HG03066 (cell line): ENCODE results near the gene NUDT9.
"Not testable (repeated sequence)": the region's sequence is repeated elsewhere in the genome, so short reads cannot be mapped to it uniquely, and the experiment has no call there.

ENCODE experiments used
- ATAC-seq: cut with Tn5 transposase; IDR thresholded peaks from one replicate; pipeline ENCODE4 v1.9.1; 2021; ENCODE audit warnings: low read depth; ENCODE audit not compliant: unreplicated experiment

Gene NUDT9

DNA sequence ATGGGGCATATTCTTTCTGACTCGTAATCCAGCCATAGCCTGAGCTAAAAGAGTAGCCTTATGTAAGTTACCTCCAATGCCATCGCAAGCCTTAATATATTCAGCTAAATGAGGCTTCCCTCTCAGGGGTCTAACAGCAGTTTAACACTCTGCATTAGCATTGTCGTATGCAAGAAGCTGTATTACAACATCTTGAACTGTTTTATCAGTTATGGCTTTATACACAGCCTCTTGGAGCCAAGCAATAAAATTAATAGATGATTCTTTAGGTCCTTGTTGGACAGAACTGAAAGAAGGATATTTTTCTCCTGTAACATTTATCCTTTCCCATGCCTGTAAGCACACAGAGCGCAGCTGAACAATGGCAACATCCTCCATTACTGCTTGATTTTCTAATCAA lies 15.5 kb upstream of the NUDT9 start:
- ATAC-seq = not testable (repeated sequence)

DNA sequence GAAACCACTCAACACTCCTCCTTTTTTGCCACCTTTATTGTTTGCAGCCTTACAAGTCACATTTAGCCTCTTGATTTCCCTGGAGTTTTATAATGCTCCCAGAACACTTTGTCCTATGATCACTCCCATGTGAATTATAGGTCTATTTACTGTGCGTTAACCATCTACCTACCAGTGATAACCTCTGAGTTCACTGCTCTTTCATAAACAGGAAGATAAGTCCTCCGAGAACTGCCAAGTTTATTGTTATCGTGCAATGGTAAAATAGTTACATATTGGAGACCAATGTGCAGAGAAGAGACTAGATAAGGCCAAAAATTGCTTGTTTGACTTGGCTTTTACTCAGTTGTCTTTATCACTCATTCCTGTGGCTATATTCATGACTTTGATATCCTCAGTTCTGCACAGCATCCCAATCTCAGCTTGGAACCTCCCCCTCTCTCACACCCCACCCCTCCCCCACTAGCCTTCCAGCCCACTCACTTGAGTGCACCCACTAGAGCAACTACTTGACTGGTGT lies 12.9 kb upstream of the NUDT9 start:
- ATAC-seq = no peak

DNA sequence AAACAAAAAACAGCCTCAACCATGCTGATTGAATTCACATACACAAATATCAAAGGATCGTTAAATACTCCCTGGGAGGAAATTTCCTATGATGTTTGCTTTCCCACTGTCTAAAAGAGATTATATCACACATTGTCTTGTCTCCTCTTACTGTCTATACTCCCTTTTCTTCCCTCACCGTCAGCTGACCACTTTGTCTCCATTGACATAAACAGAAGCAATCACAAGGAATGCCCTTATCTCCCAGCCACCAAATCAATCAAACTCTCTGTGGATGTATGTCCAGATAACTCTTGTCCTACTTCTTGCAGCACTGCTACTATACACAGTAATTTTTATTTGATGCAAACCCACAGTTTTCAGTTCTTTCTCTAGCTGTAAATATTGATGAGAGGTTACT lies 12.2 kb upstream of the NUDT9 start:
- ATAC-seq = no peak

DNA sequence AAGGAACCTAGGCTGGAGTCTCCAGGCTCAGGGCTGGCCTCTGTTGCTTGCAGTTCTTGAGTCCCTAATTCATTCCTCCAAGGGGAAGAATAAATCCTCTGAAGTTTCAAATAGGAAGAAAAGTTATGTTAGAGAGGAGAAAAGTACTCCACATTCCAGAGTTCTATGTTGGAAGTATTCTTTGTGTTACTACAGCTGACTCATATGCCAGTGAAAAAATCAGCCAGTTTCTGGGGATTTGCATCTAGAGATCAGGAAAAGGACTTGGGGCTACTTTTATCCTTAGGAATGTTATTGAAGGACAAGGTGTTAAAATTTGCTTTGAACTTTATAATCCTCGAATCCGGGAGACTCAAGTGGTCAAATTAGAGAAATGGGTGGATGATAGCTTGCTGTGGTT lies 11.7 kb upstream of the NUDT9 start:
- ATAC-seq = no peak

DNA sequence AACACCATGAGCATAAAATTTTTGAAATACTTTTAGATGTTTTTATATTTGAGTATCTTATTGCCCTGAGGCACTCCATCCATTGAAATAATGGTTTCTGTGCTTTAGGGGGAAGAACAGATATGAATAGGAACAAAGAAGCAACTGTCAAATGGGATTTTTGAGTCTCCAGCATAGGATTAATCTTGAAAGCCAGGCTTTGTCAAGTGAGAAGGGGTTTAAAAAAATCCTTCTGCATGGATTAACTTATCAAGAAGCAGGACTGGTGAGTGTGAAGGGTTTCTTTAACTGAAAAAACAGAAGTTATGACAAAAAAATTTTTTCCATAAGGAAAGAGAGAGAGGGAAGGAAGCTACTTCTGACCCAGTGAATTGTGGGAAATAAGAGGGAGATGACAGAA lies 7.6 kb upstream of the NUDT9 start:
- ATAC-seq = no peak

DNA sequence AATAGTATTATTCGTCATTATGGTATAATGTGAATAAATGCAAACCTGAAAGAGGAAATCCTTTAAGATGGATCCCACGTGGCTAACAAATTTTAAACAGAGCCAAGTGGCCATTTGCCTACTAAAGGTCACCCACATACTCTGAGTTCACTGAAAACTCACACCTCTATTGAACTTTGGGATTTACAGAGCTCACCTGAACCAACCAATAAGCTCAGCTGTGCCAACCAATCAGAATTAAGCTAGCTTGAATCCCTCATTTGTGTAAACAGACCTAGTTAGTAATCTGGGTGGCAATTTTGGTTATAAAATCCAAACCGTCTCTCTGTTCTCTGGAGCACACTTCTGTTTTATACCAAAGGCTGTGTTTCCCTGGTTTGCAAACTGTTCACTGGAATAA lies 5.4 kb upstream of the NUDT9 start:
- no peak for ATAC-seq

DNA sequence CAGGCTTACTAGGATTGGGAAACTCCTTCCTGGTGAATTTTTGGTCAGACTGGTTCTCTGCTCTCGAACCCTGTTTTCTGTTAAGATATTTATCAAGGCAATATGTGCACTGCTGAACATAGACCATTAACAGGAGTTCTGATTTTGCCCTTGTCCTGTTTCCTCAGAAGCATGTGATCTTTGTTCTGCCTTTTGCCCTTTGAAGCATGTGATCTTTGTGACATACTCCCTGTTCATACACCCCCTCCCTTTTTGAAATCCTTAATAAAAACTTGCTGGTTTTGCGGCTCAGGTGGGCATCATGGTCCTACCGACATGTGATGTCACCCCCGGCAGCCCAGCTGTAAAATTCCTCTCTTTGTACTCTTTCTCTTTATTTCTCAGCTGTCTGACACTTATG lies 4.0 kb upstream of the NUDT9 start:
- not testable (repeated sequence) for ATAC-seq

DNA sequence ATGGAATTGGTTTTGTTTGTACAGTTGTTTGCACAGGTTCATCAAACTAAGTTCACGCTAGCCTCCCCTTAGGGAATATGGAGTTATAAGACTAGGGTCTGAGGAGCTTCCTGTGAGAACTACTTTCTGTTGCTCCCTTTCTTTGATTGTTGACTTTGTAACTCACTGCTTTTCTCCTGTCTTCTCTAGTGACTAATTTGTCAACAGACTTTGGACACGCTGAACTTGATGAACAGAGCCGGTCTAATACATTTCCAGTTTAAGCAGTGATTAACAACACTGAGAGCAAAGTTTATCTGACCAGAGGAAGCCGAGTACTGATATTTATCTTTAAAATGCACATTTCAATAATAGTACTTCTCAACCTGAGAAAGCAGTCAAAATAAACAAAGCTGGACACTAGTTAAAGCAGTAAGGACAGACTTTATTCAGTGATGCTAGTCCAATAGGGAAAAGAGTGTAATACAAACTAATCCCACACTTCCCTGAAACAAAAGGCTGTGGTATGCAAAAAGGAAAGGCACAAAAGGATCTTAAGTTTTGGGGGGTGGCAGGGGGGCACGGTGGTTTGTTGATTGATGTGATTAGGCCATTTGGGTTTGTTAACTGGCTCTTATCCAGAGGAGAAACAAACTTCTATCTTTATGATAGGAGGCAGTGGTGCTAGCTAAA lies 2.7 kb upstream of the NUDT9 start:
- ATAC-seq = no peak

DNA sequence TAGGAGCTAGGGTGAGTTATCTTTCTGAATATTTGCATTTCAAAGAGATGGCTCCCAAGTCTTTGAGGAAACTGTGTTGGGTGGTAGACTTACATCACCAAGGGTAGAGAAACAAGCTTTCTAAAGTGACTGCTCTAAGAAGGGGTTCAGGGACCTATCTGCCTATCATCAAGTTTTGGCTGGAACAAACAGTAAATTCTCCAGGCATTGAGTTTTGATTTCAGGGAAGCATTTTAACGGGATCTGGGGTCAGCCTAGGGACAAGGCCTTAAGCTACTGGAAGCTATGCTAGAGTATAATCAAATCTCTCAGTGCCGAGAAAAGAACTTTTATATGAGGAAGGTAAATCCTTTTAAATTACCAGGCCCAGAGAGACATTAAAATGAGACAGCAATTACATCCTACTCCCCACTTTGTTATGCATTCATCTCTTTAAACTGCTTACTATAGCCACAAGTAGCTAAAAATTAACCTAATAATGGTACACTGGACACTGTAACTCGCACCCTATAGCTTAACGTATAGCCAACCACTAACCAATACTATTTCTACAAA lies 2.0 kb upstream of the NUDT9 start:
- no peak for ATAC-seq

DNA sequence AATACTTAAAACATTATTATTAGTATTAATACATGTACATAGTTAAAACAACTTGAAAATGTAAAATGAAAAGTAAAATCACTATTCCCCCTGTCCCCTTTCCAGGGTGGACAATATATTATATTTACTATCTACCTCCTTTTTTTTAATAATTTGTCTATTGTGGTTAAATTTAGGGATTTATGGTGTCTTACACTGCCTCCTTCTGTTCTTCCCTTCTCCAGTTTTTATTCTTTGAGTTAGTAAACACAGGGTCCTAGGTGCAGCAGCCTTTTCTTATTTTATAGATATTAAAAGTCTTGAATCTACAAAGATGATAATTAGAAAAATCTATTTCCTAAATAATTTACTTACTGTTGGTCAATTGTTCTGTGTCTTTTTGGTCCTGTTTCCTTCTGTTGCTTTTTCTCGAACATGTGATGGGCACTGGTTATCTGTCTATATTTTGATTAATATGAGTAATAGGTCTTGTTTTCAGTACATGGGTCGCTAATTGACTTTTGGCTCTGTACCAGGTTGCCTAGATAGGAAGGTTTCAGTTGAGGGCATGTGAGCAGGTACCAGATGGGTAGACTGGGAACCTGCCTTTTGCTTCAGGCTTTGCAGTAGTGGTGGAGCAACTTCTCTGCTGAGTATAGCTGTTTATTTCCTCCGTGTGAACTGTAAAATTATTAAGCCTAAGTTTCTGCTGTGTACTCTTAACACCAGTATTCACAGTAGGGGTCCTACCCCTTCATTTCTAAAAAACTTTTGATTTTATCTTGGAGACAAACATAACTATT lies 1.1 kb downstream of the NUDT9 start:
- no peak for ATAC-seq

DNA sequence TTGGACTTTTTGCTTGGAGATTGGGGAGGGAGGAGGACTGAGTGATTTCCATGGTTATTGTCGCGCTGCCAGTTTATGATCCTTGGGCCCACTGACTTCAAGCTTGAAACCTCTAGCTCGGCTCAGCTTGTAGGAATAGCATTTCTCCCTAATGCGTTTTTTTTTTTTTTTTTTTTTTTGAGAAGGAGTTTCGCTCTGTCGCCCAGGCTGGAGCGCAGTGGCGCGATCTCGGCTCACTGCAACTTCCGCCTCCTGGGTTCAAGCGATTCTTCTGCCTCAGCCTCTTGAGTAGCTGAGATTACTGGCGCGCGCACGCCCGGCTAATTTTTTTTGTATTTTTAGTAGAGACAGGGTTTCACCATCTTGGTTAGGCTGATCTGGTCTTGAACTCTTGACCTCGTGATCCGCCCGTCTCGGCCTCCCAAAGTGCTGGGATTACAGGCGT lies 1.7 kb downstream of the NUDT9 start:
- not testable (repeated sequence) for ATAC-seq

DNA sequence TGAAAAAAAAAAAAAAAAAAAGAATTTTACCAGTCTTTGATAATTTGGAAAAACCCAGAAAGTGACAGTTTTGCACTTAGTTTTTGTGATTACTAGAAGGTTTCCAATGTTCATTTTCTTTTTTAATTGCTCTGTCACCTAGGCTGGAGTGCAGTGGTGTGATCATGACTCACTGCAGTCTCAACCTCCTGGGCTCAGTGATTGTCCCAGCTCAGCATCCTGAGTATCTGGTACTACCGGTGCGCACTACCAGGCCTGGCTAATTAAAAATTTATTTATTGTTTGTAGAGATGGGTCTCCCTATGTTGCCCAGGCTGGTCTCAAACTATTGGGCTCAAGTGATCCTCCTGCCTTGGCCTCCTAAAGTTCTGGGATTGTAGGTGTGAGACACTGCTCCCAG lies 3.3 kb downstream of the NUDT9 start:
- no peak for ATAC-seq

DNA sequence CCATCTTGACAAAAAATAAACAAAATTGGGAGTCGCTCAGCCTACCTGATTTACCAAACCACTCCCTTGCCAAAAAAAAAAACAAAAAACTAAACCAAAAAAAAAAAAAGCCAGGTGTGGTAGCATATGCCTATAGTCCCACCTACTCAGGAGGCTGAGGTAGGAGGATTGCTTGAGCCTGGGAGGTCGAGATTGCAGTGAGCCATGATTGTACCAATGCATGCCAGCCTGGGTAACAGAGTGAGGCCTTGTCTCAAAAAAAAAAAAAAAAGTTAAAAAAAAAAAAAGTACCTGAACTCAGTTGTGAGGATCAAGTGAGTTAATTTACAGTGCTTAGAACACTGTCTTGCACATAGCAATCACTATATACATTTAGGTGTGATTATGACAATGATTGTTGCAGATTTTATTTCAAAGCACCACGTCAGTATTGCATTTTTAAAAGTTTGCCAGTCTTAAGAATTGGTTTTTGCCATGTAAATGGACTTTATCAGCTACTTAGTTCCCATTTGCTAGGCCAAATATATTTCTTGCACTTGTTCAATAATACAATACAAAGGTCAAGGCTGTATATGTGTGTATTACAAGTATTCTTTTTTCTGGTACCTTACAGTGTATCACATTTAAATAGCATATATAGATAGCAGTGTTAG lies 4.6 kb downstream of the NUDT9 start:
- no peak for ATAC-seq

DNA sequence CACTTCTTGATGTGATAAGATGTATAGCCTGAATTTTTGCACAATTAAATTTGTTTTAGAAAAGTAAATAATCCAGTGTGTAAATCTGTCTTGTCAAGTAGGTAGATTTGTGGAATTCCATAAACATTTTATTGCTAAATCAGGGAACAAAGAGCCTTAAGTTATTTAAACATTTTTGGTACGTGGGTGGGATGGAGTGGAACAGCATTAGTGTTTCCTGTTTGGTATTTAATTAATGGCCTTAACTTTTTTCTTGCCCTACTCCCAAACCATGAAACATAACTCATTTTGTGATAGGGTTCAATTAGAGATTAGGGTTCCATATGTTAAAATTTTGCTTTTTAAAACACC lies 5.1 kb downstream of the NUDT9 start:
- ATAC-seq = no peak

DNA sequence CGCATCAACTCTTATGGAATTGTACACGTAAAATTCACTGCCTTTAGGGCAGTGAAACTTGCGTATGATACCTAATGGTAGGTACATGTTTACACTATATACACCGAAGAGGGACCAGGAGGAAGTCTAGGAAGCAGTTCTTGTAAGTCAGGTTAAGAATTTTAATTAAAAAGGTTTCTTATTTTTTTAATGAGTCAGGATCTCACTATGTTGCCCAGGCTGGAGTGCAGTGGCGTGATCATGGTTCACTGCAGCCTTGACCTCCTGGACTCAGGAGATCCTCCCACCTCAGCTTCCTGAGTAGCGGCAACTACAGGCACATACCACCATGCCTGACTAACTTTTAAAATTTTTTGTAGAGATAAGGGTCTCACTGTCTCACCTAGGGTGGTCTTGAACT lies 6.6 kb downstream of the NUDT9 start:
- no peak for ATAC-seq

DNA sequence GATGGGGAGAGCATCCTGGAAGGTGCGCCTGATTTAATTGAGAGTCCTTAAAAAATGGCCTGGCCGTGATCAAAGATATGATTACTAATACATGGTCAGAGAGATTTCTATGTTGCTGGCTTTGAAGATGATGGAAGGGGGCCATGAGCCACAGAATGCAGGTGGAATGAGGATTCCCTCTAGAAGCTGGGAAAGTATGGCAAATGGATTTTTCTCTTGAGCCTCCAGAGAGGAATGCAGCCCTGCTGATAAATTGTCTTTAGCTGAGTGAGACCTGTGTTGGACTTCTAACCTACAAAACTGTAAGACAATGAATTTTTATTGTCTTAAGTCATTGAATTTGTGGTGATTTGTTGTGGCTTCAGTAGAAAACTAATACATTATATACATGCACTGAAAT lies 7.7 kb downstream of the NUDT9 start:
- no peak for ATAC-seq

DNA sequence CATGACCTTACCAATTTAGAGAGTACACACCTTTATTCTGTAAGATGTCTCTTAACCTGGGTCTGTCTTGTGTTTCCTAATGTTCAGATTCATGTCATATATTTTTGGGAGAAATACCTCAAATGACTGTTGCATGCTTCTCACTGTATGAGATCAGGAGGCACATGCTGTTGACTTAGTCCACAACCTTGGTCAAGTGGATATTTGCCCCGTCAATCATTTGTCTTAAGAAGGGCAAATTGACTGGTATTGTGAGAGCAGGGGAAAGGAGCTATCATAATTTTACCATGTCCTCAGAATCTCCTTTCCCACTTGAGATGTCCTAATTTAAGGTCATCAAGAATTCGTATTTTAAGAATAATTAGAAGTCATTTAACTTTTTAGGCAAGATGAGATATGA lies 11.0 kb downstream of the NUDT9 start:
- ATAC-seq = no peak

DNA sequence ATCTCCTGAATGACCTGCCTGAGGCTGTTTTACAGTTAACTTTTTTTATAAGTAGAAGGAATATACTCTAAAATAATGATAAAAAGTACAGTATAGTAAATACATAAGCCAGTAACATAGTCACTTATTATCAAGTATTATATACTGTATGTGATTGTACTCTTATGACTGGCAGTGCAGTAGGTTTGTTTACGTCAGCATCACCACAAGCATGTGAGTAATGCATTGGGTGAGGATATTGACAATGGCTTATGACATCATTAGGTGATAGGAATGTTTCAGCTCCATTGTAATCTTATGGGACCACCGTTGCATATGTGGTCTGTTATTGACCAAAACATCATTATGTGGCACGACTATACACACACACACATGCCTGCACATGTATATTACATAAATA lies 20.5 kb downstream of the NUDT9 start:
- no peak for ATAC-seq

DNA sequence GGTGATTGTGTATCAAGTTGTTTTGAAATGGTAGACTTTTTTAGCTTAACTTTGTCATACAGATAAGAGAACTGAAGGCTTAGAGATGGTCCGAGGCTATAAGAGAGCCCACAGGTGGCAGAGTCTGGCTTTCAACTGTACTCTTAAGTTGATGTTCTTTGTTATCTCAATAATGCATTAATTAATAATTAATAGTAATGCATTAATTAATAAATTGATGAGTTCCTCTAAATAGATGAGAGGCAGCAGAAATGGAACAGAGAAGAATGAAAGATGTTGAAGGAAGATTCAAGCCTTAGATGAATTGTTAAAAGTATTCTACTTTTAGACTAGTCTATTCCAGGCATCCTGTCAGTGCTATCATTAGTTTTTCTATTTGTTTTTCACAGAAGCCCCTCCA lies 22.4 kb downstream of the NUDT9 start:
- no peak for ATAC-seq

DNA sequence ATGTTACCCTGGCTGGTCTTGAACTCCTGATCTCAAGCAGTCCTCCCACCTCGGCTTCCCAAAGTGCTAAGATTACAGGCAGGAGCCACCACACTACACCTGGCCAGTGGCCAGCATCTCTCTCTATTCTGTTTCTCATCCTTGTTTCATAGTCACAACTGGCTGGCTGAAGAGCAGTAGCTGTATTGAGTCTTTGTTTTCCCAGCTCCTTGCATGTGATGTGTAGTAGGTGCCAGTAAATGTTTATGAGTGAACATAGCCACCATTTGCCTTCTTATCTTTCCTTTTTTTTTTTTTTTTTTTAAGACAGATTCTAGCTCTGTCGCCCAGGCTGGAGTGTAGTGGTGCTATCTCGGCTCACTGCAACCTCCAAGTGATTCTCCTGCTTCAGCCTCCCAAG lies 23.6 kb downstream of the NUDT9 start:
- no peak for ATAC-seq

DNA sequence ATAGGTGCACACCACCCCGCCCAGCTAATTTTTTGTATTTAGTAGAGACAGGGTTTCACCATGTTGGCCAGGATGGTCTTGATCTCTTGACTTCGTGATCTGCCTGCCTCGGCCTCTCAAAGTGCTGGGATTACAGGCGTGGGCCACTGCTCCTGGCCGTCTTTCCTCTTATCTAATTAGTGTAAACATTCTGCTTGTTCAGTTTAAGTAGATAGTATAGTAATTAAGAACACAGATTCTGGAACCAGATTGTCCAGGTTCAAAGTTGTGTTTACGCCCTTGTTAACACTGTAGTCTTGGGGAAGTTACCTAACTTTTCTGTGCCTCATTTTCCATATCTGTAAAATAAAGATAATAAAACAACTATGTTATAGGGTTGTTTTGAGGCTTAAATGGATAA lies 24.0 kb downstream of the NUDT9 start:
- ATAC-seq = not testable (repeated sequence)
